LNCAP (cell line): ENCODE measurements around the gene RARA.

ENCODE experiments used
- TF ChIP-seq, protein P1 (sequence below): fragments of 450-650 bp; IDR thresholded peaks from 2 replicates; pipeline ENCODE4 v1.5.1; 2017; ENCODE audit warnings: mild to moderate bottlenecking

RARA gene

DNA sequence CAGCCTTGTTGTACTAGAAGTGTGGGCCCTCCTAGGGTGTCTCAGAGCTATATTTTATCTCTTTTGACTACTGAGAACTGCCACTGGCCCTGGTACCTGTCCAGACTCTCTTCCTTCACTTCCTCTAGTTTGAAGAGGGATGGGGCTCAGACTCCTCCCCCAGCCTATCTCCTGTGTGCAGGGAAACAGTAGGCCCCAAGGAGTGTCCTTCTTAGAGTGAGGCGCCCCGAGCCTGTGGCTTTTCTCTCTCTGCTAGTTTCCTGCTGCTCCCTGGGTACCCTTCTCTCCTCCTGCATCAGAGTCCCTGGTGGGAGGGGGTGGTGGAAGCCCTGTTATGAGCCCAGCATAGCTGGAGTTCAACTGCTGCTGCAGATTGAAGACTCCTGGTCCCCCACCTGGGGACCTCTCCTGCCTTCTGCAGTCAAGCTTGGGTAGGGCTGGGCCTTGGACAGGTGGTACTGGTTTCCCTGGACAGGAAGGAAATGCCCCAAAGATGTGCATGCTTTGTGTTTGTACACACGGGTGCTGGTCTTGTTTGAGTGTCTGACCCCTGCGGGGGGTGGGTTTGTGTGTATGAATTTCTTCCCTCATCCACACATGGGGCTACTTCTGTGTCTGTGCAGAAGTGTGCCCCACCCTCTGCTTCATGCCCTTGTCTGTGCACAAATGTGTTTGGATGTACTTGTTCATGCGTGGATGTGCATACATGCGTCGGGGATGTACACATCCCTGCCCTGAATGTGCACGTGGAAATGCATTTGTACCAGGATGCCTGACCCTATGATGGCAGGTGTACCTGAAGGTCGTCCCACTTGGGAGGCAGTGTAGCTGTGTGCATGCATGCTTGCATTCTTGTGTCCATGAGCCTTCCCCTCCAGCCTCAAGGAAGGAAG lies 6.9 kb downstream of the RARA start:
- TF ChIP-seq, protein P1, sequence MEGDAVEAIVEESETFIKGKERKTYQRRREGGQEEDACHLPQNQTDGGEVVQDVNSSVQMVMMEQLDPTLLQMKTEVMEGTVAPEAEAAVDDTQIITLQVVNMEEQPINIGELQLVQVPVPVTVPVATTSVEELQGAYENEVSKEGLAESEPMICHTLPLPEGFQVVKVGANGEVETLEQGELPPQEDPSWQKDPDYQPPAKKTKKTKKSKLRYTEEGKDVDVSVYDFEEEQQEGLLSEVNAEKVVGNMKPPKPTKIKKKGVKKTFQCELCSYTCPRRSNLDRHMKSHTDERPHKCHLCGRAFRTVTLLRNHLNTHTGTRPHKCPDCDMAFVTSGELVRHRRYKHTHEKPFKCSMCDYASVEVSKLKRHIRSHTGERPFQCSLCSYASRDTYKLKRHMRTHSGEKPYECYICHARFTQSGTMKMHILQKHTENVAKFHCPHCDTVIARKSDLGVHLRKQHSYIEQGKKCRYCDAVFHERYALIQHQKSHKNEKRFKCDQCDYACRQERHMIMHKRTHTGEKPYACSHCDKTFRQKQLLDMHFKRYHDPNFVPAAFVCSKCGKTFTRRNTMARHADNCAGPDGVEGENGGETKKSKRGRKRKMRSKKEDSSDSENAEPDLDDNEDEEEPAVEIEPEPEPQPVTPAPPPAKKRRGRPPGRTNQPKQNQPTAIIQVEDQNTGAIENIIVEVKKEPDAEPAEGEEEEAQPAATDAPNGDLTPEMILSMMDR = no peak

DNA sequence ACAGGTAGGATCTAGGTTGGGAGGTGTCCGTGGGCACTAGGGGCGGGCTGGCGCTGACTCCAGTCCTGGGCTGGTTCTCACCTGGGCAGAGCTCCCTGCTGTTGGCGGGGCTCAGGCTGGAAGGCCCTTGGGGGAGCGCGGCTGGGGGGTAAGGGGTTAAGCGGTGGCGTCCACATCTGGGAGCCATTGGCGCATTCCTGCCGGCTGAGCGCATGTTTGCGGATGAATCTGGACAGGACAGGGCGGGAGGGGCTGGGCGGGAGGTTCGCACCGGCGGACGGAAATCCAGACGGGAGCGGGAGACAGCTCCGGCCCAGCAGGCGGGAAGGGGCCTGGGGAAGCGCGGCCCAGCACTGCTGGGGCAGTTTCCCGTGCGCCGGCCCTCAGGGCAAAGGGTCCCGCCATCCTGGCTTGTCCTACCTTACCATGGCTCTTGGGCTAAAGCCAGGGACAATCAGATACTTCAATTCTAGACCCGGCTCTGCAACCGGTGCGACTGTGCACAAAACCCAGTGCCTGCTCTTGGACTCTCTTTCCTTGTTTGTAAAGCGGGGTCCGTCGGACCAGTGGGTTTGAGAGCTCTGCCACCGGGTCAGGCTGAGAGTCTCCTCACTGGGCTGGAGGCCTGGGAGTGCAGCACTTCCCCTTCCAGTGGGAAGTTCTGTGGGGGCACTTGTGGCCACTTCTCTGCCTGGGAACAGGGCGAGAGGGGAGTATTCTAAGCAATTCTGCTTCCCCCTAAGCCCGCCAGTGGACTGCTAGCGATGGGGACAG lies 7.8 kb downstream of the RARA start:
- TF ChIP-seq, protein P1 = no peak

DNA sequence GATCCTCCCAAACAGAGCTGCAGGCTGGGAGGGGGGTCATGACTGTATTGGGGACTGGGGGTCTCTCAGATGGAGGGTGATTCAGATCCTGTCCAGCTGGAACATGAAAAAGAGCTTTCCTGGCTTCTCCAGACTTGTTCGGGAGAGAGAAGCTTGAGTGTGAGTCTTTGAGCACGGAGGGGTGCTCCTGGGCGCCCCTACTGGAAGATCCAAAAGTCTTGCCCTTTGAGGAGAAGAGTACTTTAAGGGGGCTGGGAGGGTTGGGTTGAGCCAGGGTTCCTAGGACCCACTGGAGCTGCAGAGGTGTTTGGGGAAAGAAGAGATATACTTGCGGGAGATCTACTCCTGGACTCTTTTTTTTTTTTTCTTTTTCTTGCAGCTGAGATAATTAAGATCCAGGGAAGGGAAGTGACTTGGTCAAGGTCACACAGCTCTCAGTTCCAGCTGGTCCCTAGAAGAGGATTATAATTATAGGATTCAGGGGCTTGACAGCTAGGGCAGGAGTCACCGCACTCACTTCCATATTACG lies 8.4 kb downstream of the RARA start:
- TF ChIP-seq, protein P1 = peak; percentile 59

DNA sequence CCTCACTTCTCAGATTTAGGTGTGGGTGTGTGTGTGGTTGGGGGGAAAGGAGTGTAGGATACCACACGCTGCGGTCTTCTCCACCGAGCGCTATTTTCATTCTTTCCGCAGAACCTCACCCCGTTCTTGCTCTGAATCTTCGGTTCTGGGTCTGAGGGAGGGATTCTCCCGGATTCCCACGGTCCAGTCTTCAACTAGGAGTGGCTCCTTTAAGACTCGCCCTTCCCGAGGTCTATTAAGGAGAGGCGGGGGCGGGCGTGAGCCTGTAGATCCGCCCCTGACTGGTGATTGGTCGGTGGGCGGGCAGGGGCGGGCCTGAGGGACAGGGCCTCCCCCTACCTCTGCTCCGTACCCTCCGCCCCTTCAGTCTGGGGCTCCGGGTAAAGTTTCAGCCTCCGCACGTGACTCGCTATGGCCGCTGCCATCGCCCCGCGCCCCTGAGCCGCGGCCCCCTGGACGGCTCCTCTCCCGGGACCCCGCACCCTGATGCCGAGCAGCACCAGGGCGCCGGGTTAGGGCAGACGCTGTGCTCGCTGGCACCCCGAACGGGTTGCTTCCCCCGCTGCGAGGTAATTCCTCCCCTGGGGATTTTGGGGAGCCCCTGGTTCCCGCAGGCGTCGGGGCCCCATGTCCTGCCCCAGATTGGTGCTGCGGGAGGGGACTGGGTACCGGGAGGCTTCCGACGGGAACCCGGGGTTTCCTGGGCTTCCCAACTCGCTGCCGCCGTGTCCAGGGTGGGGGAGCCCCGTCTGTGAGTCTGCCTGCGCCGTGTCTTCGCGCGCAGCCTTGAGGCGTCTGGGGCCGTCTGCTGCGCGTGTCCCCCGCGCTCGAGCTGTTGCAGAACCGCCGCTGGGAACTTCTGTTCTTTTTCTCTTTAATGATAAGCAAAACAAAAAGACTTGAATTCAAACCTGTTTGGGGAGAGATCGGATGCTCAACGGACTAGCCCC lies 9.2 kb downstream of the RARA start:
- TF ChIP-seq, protein P1 = no peak

DNA sequence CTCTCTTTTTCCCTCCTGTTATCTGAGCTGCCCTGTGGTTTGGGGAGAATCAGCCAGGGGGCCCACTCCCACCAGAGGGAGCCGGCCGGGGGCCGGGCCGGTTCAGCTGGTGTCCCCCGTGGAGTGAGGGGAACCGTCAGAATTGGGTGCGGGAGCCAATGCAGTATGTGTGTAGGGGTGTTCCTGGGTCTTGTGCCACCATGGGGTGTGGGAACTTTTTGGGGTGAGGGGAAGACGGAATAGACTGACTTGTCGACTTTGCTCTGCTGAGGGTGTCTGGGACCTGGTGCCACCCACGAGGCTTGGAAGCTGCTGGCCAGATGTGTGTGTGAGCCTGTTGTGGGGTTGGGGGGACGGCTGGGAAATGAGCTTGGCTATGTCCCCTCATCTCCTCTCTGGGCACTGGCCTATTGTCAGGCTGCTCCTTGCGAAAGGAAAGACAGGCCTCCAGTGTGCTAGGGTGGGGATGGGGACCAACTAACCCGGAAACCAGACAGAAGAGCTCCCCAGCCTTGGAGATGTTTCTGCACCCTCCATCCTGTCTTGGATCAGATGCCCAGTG lies 9.9 kb downstream of the RARA start:
- TF ChIP-seq, protein P1 = no peak

DNA sequence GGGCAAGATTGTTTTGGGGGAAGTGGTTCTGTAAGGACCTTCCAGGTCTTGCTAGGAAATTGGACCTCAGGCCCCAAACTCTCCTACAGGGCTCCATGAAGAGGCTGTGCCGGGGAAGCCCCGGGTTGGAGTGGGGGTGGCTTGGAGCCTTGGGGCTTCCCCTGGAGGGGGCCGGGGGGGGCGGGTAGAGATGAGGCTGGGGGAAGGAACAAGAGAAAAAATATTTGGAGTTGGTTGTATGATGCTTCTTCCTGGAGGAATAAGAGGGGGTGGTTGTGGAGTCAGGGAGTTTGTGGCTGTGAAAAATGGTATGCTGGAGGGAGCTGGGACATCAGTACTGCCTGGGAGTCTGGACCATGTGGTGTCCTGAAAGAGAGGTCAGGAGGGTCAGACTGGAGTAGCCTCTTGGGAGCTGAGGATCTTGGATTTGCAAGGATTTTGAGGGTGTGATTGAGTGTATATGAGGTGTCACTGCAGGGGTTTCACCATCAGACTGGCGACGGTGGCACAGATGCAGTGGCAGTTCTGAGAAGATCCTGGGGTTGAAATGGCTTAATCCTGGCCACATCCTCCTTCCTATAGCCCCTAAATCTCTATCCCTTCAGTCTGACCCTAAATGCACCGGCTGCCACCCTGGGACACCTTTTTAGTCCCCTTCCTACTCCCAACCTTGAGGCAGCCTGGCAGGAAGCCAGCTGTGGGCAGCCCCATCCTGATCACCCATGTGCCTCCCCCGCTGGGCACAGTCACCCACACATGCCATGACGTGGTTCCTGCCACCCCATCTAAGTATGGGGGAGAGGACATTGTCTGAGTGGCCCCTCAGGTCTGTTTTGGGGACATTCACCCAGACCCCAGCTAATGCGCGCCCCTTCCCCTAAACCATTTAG lies 10.9 kb downstream of the RARA start:
- TF ChIP-seq, protein P1 = no peak
